HL-60 (cell line): ENCODE data around the gene MLH1.

Experiments used
- DNase-seq, 2 experiments: peaks; one replicate each; pipeline ENCODE4 v3.0.0-alpha.2; 2010 to 2020; ENCODE audit warnings: low read depth in 1 of 2, low spot score in 1 of 2
- H3K27ac ChIP-seq: fragments of 250-450 bp; sonication (Bioruptor Pico); replicated peaks from 2 replicates; pipeline ENCODE4 v1.5.1; 2020; ENCODE audit warnings: mild to moderate bottlenecking, moderate library complexity
- H3K27me3 ChIP-seq: fragments of 250-450 bp; sonication (Bioruptor Pico); 2 replicates; pipeline ENCODE4 v1.5.1; 2021; ENCODE audit warnings: mild to moderate bottlenecking, moderate library complexity; ENCODE audit not compliant: insufficient read depth, poor library complexity, severe bottlenecking
- H3K4me3 ChIP-seq: replicated peaks from 2 replicates; pipeline ENCODE4 v1.5.1; 2011; ENCODE audit warnings: mild to moderate bottlenecking, control low read depth, low read length; ENCODE audit not compliant: insufficient read depth
- GABPA ChIP-seq: IDR thresholded peaks from 2 replicates; pipeline ENCODE4 v1.6.1; 2012; ENCODE audit warnings: low read depth
- POLR2AphosphoS5 ChIP-seq: IDR thresholded peaks from 2 replicates; pipeline ENCODE4 v1.6.1; 2012; ENCODE audit warnings: low read depth
- SPI1 ChIP-seq: IDR thresholded peaks from 2 replicates; pipeline ENCODE4 v1.6.1; 2012; ENCODE audit warnings: low read depth, mild to moderate bottlenecking, borderline replicate concordance
- TF ChIP-seq, protein P1 (sequence below): IDR thresholded peaks from one replicate; pipeline ENCODE4 v1.5.1; 2011; ENCODE audit warnings: low read length, control low read depth, inconsistent platforms; ENCODE audit not compliant: insufficient read depth
- TF ChIP-seq, protein P2 (sequence below): IDR thresholded peaks from 2 replicates; pipeline ENCODE4 v1.6.1; 2012; ENCODE audit warnings: low read depth; ENCODE audit not compliant: insufficient replicate concordance

The MLH1 gene

DNA sequence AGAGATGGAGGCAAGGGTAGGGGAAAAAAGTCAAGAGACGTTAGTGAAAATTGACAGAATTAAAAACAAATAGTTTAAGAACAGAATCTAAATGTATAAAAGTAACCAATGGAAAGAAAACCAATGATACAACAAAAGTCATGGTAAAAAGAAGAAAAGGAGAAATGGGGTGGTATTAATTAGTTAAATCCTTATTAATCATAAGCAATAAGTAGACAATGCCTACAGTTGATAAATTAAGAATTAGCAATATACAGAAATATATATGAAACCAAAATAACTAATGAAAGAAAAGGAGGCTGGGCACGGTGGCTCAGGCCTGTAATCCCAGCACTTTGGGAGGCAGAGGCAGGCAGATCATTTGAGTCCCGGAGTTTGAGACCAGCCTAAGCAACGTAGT lies 24.2 kb upstream of the MLH1 start:
- Histone ChIP-seq H3K4me3 (no peak overlapping the region), H3K27ac (no peak overlapping the region), H3K27me3 (no peaks in the 10 kb centered on the region)
- no peak for DNase-seq
- TF ChIP-seq, protein P1, sequence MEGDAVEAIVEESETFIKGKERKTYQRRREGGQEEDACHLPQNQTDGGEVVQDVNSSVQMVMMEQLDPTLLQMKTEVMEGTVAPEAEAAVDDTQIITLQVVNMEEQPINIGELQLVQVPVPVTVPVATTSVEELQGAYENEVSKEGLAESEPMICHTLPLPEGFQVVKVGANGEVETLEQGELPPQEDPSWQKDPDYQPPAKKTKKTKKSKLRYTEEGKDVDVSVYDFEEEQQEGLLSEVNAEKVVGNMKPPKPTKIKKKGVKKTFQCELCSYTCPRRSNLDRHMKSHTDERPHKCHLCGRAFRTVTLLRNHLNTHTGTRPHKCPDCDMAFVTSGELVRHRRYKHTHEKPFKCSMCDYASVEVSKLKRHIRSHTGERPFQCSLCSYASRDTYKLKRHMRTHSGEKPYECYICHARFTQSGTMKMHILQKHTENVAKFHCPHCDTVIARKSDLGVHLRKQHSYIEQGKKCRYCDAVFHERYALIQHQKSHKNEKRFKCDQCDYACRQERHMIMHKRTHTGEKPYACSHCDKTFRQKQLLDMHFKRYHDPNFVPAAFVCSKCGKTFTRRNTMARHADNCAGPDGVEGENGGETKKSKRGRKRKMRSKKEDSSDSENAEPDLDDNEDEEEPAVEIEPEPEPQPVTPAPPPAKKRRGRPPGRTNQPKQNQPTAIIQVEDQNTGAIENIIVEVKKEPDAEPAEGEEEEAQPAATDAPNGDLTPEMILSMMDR: no peak
- TF ChIP-seq, protein P2, sequence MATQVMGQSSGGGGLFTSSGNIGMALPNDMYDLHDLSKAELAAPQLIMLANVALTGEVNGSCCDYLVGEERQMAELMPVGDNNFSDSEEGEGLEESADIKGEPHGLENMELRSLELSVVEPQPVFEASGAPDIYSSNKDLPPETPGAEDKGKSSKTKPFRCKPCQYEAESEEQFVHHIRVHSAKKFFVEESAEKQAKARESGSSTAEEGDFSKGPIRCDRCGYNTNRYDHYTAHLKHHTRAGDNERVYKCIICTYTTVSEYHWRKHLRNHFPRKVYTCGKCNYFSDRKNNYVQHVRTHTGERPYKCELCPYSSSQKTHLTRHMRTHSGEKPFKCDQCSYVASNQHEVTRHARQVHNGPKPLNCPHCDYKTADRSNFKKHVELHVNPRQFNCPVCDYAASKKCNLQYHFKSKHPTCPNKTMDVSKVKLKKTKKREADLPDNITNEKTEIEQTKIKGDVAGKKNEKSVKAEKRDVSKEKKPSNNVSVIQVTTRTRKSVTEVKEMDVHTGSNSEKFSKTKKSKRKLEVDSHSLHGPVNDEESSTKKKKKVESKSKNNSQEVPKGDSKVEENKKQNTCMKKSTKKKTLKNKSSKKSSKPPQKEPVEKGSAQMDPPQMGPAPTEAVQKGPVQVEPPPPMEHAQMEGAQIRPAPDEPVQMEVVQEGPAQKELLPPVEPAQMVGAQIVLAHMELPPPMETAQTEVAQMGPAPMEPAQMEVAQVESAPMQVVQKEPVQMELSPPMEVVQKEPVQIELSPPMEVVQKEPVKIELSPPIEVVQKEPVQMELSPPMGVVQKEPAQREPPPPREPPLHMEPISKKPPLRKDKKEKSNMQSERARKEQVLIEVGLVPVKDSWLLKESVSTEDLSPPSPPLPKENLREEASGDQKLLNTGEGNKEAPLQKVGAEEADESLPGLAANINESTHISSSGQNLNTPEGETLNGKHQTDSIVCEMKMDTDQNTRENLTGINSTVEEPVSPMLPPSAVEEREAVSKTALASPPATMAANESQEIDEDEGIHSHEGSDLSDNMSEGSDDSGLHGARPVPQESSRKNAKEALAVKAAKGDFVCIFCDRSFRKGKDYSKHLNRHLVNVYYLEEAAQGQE: no peak
- TF ChIP-seq GABPA (no peak), SPI1 (no peak), POLR2AphosphoS5 (no peak)

DNA sequence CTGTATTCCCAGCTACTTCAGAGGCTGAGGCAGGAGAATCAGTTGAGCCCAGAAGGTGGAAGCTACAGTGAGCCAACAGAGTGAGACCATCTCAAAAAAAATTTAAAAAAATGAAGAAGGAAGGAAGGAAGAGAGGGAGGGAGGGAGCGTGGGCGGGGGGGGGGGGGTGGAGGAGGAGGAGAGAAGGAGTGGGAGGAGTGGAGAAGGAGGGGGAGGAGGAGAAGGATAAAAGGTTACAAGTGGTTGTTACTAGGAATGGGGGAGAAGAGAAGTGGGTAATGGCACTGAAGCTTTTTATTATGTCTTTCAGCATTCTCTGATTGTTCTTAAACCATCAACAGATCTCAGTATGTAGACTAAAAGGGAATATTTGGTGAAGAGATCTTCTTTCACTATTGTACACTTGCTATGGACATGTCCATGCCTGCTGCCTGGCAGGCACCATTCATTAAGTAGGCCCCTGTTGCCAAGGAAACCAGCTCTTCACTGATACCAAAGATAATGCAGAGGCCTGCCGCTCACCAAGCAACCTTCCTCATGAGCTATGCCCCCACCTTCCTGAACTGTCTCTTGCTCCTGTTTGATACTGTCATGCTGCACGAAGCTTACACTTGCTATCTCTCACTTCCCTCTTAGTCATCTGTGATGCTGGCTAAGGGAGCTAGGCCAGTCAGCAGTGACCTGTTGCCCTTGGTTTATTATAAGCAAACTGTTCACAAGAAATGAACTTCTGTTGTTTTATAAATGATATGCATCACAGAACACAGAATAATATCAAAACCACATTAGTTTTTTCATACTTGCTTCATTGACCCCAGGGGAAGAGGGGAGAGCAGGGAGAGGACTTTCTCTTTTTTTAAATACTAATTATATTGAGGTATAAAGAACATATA lies 23.5 kb upstream of the MLH1 start:
- DNase-seq: peak; percentile 63 to 68
- H3K4me3 ChIP-seq: no peak overlapping the region
- TF ChIP-seq GABPA (no peak), POLR2AphosphoS5 (no peak), SPI1 (no peak; the same call in 1 of the 2 replicates)
- TF ChIP-seq, protein P2: no peak
- TF ChIP-seq, protein P1: no peak
- peak overlapping the region; percentile 30; the same call in 1 of the 2 replicates for H3K27ac ChIP-seq
- no peaks in the 10 kb centered on the region for H3K27me3 ChIP-seq

DNA sequence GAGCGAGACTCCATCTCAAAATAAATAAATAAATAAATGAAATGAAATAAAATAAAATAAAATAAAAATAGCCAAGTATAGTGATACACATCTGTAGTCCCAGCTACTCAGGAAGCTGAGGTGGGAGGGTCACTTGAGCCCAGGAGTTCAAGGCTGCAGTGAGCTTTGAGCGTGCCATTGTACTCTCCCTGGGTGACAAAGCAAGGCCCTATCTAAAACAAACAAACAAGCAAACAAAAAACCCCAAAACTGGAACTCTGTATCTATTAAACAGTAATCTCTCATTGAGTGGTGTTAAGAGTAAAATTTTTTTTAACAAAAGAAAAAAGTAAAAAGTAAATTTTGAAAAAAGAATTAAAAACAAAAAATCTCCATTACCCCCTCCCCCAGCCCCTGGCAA lies 21.2 kb upstream of the MLH1 start:
- TF ChIP-seq GABPA: no peak
- no peak for TF ChIP-seq SPI1
- TF ChIP-seq, protein P1: no peak
- no peak for TF ChIP-seq POLR2AphosphoS5
- TF ChIP-seq, protein P2: no peak
- Histone ChIP-seq H3K27ac (no peak overlapping the region), H3K27me3 (no peaks in the 10 kb centered on the region), H3K4me3 (no peak overlapping the region)
- no peak for DNase-seq
